Natural killer cell (primary cell): ENCODE measurements around the gene FOXN3. TPM values are rescaled to one million over a fixed set of nuclear protein-coding genes. Genes with fewer than 3 reads are reported as not detected.
A peak's percentile ranks its signal among the peaks of the same experiment; 100 is the strongest.

Experiments used
- ATAC-seq, 3 donors: fragments of 150-1000 bp in 2 of 3; fragments of 200-7000 bp in 1 of 3; cut with Tn5 transposase; 1 replicate in 1 of 3; 2 replicates in 2 of 3; pipeline ENCODE4 v1.10.0; 2021; ENCODE audit warnings: mild to moderate bottlenecking in 2 of 3, moderate library complexity in 2 of 3
- DNase-seq, 2 donors: peaks; one replicate each; pipeline versions ENCODE4 v3.0.0 to v3.0.0-alpha.2; 2013 to 2021; ENCODE audit warnings: mixed read lengths in 1 of 2
- H3K27ac ChIP-seq: one replicate; pipeline ENCODE4 v1.5.1; 2013; ENCODE audit warnings: mild to moderate bottlenecking, low read length
- H3K27me3 ChIP-seq: one replicate; pipeline ENCODE4 v1.6.1; 2013; ENCODE audit warnings: low read length; ENCODE audit not compliant: control insufficient read depth, insufficient read depth
- H3K36me3 ChIP-seq: one replicate; pipeline ENCODE4 v1.6.1; 2013; ENCODE audit warnings: low read length; ENCODE audit not compliant: control insufficient read depth, insufficient read depth
- H3K4me1 ChIP-seq: one replicate; pipeline ENCODE4 v1.6.1; 2013; ENCODE audit warnings: low read length; ENCODE audit not compliant: control insufficient read depth, insufficient read depth
- H3K4me3 ChIP-seq: one replicate; pipeline ENCODE4 v1.5.1; 2013; ENCODE audit warnings: low read length
- H3K9me3 ChIP-seq: one replicate; pipeline ENCODE4 v1.6.1; 2013; ENCODE audit warnings: low read length; ENCODE audit not compliant: control insufficient read depth, insufficient read depth
- H3K27ac Mint-ChIP-seq, 2 donors: one replicate each; pipeline ENCODE4 v1.8.0; 2022; ENCODE audit warnings: mild to moderate bottlenecking in 2 of 2, mixed read lengths in 2 of 2, moderate library complexity in 1 of 2
- H3K27me3 Mint-ChIP-seq, 2 donors: one replicate each; pipeline ENCODE4 v1.8.0; 2022; ENCODE audit warnings: low read depth in 2 of 2, mixed read lengths in 2 of 2
- H3K36me3 Mint-ChIP-seq: one replicate; pipeline ENCODE4 v1.8.0; 2022; ENCODE audit warnings: mixed read lengths
- H3K4me1 Mint-ChIP-seq, 2 donors: one replicate each; pipeline ENCODE4 v1.8.0; 2022; ENCODE audit warnings: mixed read lengths in 2 of 2
- H3K4me3 Mint-ChIP-seq: one replicate; pipeline ENCODE4 v1.8.0; 2022; ENCODE audit warnings: mild to moderate bottlenecking, moderate library complexity, mixed read lengths
- H3K9me3 Mint-ChIP-seq, 2 donors: one replicate each; pipeline ENCODE4 v1.8.0; 2022; ENCODE audit warnings: mixed read lengths in 2 of 2
- WGBS: methylation state at CpG from one replicate; pipeline ENCODE4 v1.1.7; 2013; ENCODE audit warnings: missing lambda C conversion rate; ENCODE audit not compliant: insufficient coverage; 5-methylcytosine and 5-hydroxymethylcytosine counted together
- intact Hi-C: fragments of 100-400 bp; cut with micrococcal nuclease; formaldehyde crosslinking; loops from one replicate; pipeline ENCODE4 v1.14.2; 2022
- total RNA-seq, 4 donors: library from RNA; stranded (reverse); fragments of 120-200 nt in 1 of 4; gene quantifications; one replicate each; pipeline versions ENCODE4 v1.2.3 to v1.2.4, GENCODE V29; 2013 to 2022
- TF ChIP-seq, protein P1 (sequence below): fragments of 200-600 bp; IDR thresholded peaks from one replicate; pipeline ENCODE4 v1.8.0; 2022; ENCODE audit warnings: antibody characterized with exemption

FOXN3 gene
- total RNA-seq, 3 donors from 2014 or later (not counting 1 experiment from before 2014, with no cell fraction given) = 209 to 216 (median 209) TPM

DNA sequence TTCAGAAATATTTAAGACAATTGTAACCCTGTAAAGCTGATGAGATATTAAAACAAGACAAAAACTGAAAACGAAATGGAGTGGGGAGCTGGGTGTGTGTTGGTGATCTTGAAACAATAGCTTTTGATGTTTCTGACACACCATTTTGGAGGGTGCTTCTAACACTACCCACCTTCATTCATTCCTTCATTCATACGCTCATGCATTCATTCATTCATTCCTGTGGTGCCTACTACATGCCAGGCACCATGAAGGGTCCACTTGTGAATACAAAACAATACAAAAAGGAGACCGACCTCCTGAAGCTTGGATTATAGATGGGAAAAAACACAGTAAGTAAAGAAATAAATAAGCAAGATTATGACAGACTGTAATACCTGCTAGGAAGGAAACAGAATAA, 60.5 kb downstream of the FOXN3 start:
- DNase-seq (no peak), ATAC-seq (no peak)
- H3K4me3 ChIP-seq = no peak overlapping the region
- no peak overlapping the region for H3K27ac ChIP-seq
- Mint-ChIP-seq H3K27me3 (no peaks in the 10 kb centered on the region), H3K9me3 (peaks cover 0 to 3% of the 10 kb centered on the region in 2 donors), H3K4me3 (no peak overlapping the region), H3K27ac (peak overlapping the region in 1 of 2 donors; percentile 5), H3K36me3 (no peaks in the 10 kb centered on the region), H3K4me1 (peaks cover 40 to 62% of the 10 kb centered on the region in 2 donors)
- TF ChIP-seq, protein P1, sequence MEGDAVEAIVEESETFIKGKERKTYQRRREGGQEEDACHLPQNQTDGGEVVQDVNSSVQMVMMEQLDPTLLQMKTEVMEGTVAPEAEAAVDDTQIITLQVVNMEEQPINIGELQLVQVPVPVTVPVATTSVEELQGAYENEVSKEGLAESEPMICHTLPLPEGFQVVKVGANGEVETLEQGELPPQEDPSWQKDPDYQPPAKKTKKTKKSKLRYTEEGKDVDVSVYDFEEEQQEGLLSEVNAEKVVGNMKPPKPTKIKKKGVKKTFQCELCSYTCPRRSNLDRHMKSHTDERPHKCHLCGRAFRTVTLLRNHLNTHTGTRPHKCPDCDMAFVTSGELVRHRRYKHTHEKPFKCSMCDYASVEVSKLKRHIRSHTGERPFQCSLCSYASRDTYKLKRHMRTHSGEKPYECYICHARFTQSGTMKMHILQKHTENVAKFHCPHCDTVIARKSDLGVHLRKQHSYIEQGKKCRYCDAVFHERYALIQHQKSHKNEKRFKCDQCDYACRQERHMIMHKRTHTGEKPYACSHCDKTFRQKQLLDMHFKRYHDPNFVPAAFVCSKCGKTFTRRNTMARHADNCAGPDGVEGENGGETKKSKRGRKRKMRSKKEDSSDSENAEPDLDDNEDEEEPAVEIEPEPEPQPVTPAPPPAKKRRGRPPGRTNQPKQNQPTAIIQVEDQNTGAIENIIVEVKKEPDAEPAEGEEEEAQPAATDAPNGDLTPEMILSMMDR = no peak
- H3K4me1 ChIP-seq = peaks cover 24% of the 10 kb centered on the region
- H3K9me3 ChIP-seq = peaks cover 2% of the 10 kb centered on the region
- intact Hi-C loops = no loop called here
- H3K36me3 ChIP-seq = no peaks in the 10 kb centered on the region
- no peaks in the 10 kb centered on the region for H3K27me3 ChIP-seq
- 76% methylated on average over 3 of the region's 3 CpGs for WGBS

DNA sequence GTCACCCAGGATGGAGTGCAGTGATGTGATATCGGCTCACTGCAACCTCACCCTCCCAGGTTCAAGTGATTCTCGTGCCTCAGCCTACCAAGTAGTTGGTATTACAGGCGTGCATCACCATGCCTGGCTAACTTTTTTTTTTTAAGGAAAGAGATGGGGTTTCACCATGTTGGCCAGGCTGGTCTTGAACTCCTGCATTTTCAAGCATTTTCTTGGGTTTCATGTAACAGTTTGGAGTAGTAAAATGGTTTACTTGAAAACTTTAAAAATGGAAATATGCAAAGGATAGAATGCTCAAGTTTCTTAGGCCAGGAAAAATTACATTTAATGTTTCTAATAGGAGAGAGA, 63.3 kb downstream of the FOXN3 start:
- H3K4me3 ChIP-seq = no peak overlapping the region
- peaks cover 66 to 73% of the 10 kb centered on the region in 2 donors for H3K4me1 Mint-ChIP-seq
- TF ChIP-seq, protein P1 = no peak
- H3K27me3 ChIP-seq = no peaks in the 10 kb centered on the region
- H3K36me3 Mint-ChIP-seq = no peaks in the 10 kb centered on the region
- 87% methylated on average over 3 of the region's 3 CpGs for WGBS
- peak overlapping the region in 1 of 2 donors; percentile 16 for H3K27ac Mint-ChIP-seq
- no peak overlapping the region for H3K4me3 Mint-ChIP-seq
- intact Hi-C loops = no loop called here
- H3K9me3 ChIP-seq = no peaks in the 10 kb centered on the region
- H3K27ac ChIP-seq = no peak overlapping the region
- no peak for ATAC-seq
- DNase-seq = no peak
- H3K36me3 ChIP-seq = peaks cover 12% of the 10 kb centered on the region
- H3K4me1 ChIP-seq = peaks cover 24% of the 10 kb centered on the region
- H3K9me3 Mint-ChIP-seq = no peaks in the 10 kb centered on the region
- no peaks in the 10 kb centered on the region for H3K27me3 Mint-ChIP-seq

DNA sequence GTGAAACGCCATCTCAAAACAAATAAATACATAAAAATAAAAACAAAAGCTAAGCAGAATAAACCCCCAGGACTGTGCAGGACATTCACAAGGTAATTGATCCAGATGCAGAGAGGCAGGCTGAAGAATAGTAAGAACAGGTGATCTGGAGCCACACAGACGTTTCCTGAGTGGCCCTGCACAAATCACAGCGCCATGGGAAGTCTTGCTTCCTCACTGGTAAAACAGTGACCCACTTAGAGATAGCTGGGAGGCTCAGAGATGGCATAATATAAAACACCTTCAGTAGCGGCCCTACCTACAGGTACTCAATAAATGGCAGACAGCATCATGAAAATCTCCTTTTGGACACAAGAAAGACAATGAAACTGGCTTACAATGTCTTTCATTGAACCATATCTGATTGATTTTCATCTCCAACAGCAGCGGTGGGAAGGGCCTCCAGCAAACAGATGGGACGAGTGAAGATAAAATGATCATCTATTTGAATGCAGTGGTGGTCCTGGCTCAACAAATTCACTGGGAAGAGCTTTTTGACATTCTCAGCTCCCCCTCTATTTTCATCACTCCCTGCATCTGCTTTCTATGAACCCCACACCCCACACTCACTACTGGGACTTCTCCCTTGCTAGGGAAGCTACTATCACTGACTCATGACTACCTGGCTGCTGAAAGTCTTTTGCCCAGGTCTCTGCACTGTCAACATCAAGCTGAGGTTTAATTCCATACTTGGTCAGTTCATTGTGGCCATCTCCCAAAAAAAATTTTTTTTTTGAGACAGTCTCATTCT, 63.9 kb downstream of the FOXN3 start:
- Mint-ChIP-seq H3K27me3 (no peaks in the 10 kb centered on the region), H3K4me1 (peaks cover 67 to 77% of the 10 kb centered on the region in 2 donors), H3K36me3 (no peaks in the 10 kb centered on the region), H3K4me3 (peak overlapping the region; percentile 1), H3K9me3 (no peaks in the 10 kb centered on the region), H3K27ac (peak overlapping the region; percentile 16 to 45)
- intact Hi-C loops = no loop called here
- 74% methylated on average over 6 of the region's 6 CpGs for WGBS
- H3K4me3 ChIP-seq = no peak overlapping the region
- peaks cover 15% of the 10 kb centered on the region for H3K36me3 ChIP-seq
- H3K9me3 ChIP-seq = no peaks in the 10 kb centered on the region
- H3K4me1 ChIP-seq = peaks cover 24% of the 10 kb centered on the region
- TF ChIP-seq, protein P1 = no peak
- no peak overlapping the region for H3K27ac ChIP-seq
- DNase-seq (no peak), ATAC-seq (no peak)
- no peaks in the 10 kb centered on the region for H3K27me3 ChIP-seq
